Small intestine (tissue), 7 donors: Measurements from ENCODE around the gene TNFSF12. TPM values are rescaled to one million over a fixed set of nuclear protein-coding genes. Genes with fewer than 3 reads are reported as not detected.

Source experiments
- DNase-seq, 2 donors: peaks; one replicate each; pipeline versions ENCODE4 v3.0.0 to v3.0.0-alpha.2; 2013
- FAIRE-seq: peaks from 2 replicates; lab custom pipeline; 2012; peaks lifted over from hg19 to GRCh38; lab: Jason Lieb, UNC
- H3K27ac ChIP-seq, 3 donors: one replicate each; pipeline ENCODE4 v1.5.1; 2013; ENCODE audit warnings: low read length in 2 of 3, mild to moderate bottlenecking in 2 of 3, control low read depth in 1 of 3, inconsistent platforms in 1 of 3, low read depth in 1 of 3, moderate library complexity in 1 of 3
- H3K27me3 ChIP-seq, 3 donors: one replicate each; pipeline ENCODE4 v1.6.1; 2013; ENCODE audit warnings: low read length in 3 of 3, inconsistent platforms in 1 of 3; ENCODE audit not compliant: control insufficient read depth in 3 of 3, insufficient read depth in 3 of 3
- H3K36me3 ChIP-seq, 3 donors: one replicate each; pipeline ENCODE4 v1.6.1; 2013; ENCODE audit warnings: low read length in 3 of 3, inconsistent platforms in 1 of 3, low read depth in 1 of 3, mild to moderate bottlenecking in 1 of 3, moderate library complexity in 1 of 3; ENCODE audit not compliant: control insufficient read depth in 3 of 3, insufficient read depth in 2 of 3
- H3K4me1 ChIP-seq, 3 donors: one replicate each; pipeline ENCODE4 v1.6.1; 2013; ENCODE audit warnings: low read length in 2 of 3, inconsistent platforms in 1 of 3, low read depth in 1 of 3, mild to moderate bottlenecking in 1 of 3, moderate library complexity in 1 of 3; ENCODE audit not compliant: control insufficient read depth in 3 of 3, insufficient read depth in 2 of 3
- H3K4me3 ChIP-seq, 3 donors: one replicate each; pipeline ENCODE4 v1.5.1; 2013; ENCODE audit warnings: low read length in 3 of 3, control low read depth in 1 of 3, inconsistent platforms in 1 of 3, low read depth in 1 of 3, mild to moderate bottlenecking in 1 of 3, moderate library complexity in 1 of 3
- H3K9me3 ChIP-seq, 2 donors: one replicate each; pipeline ENCODE4 v1.6.1; 2013; ENCODE audit warnings: low read depth in 1 of 2, low read length in 1 of 2; ENCODE audit not compliant: control insufficient read depth in 2 of 2, insufficient read depth in 1 of 2
- WGBS, 3 donors: extraction: QIAGEN DNeasy Blood & Tissue Kit; methylation state at CpG; one replicate each; pipeline ENCODE4 v1.1.7; 2013; 5-methylcytosine and 5-hydroxymethylcytosine counted together
- polyA plus RNA-seq, 4 donors: library from polyadenylated mRNA; stranded (reverse) in 3 of 4; unstranded in 1 of 4; fragments of 200-250 nt in 3 of 4; fragments of 120-200 nt in 1 of 4; gene quantifications; one replicate each; pipeline versions ENCODE4 v1.2.1 to v1.2.3, GENCODE V29; 2013
- donor health status: healthy with polysubstance abuse.
- donor health status: control.
- donor health status: control.
- donor health status: Bipolar disorder and iron deficiency.
- donor health status: healthy.

Gene TNFSF12
- polyA plus RNA-seq, 4 donors = 8.1 to 31.1 (median 22.1) TPM

- no peak overlapping the region for H3K27ac ChIP-seq
- no peak overlapping the region for H3K4me3 ChIP-seq
- no peaks in the 10 kb centered on the region for H3K4me1 ChIP-seq
- WGBS, 3 donors = 89 to 91% (median 90%) methylated on average over 9 of the region's 9 CpGs
- no peak for FAIRE-seq
- DNase-seq = no peak
- peaks cover 28 to 88% (median 29%) of the 10 kb centered on the region in 3 donors for H3K36me3 ChIP-seq
- no peaks in the 10 kb centered on the region for H3K9me3 ChIP-seq
- H3K27me3 ChIP-seq = no peaks in the 10 kb centered on the region
These were observed 40.0 kb upstream of the TNFSF12 start for GRCh38 chr17:7508846-7509245.

GRCh38 chr17:7509937-7510336 lies 38.9 kb upstream of the TNFSF12 start:
- Histone ChIP-seq H3K27ac (no peak overlapping the region), H3K4me1 (peaks cover 0 to 4% (median 0%) of the 10 kb centered on the region in 3 donors), H3K4me3 (no peak overlapping the region), H3K27me3 (no peaks in the 10 kb centered on the region), H3K9me3 (no peaks in the 10 kb centered on the region), H3K36me3 (peaks cover 24 to 88% (median 31%) of the 10 kb centered on the region in 3 donors)
- DNase-seq = peak in 1 of 2 donors; percentile 72
- whole genome bisulfite sequencing, 3 donors = 75 to 81% (median 80%) methylated on average over 5 of the region's 5 CpGs
- no peak for FAIRE-seq

GRCh38 chr17:7511108-7511507 lies 37.8 kb upstream of the TNFSF12 start:
- Histone ChIP-seq H3K27me3 (no peaks in the 10 kb centered on the region), H3K9me3 (no peaks in the 10 kb centered on the region), H3K36me3 (peaks cover 24 to 86% (median 31%) of the 10 kb centered on the region in 3 donors), H3K4me3 (no peak overlapping the region), H3K4me1 (peaks cover 0 to 13% (median 3%) of the 10 kb centered on the region in 3 donors), H3K27ac (no peak overlapping the region)
- 74 to 85% (median 78%) methylated on average over 10 of the region's 10 CpGs for WGBS, 3 donors
- no peak for FAIRE-seq
- no peak for DNase-seq

GRCh38 chr17:7512105-7512504 lies 36.8 kb upstream of the TNFSF12 start:
- Histone ChIP-seq H3K36me3 (peaks cover 20 to 80% (median 31%) of the 10 kb centered on the region in 3 donors), H3K4me3 (no peak overlapping the region), H3K4me1 (peaks cover 0 to 17% (median 3%) of the 10 kb centered on the region in 3 donors), H3K9me3 (no peaks in the 10 kb centered on the region), H3K27me3 (no peaks in the 10 kb centered on the region), H3K27ac (no peak overlapping the region)
- DNase-seq = no peak
- FAIRE-seq = no peak
- 90 to 93% (median 91%) methylated on average over 15 of the region's 15 CpGs for WGBS, 3 donors

- H3K27me3 ChIP-seq = no peaks in the 10 kb centered on the region
- no peaks in the 10 kb centered on the region for H3K9me3 ChIP-seq
- H3K27ac ChIP-seq = no peak overlapping the region
- WGBS, 3 donors = 90 to 92% (median 92%) methylated on average over 19 to 20 of the region's 20 CpGs
- no peak for FAIRE-seq
- no peak for DNase-seq
- H3K36me3 ChIP-seq = peaks cover 20 to 71% (median 31%) of the 10 kb centered on the region in 3 donors
- no peak overlapping the region for H3K4me3 ChIP-seq
- peaks cover 0 to 17% (median 3%) of the 10 kb centered on the region in 3 donors for H3K4me1 ChIP-seq
These were observed 35.9 kb upstream of the TNFSF12 start for GRCh38 chr17:7512824-7513540.

GRCh38 chr17:7513850-7514419 lies 34.9 kb upstream of the TNFSF12 start:
- peaks cover 0 to 17% (median 3%) of the 10 kb centered on the region in 3 donors for H3K4me1 ChIP-seq
- DNase-seq (no peak), FAIRE-seq (no peak)
- 75 to 83% (median 78%) methylated on average over 17 of the region's 17 CpGs for WGBS, 3 donors
- no peak overlapping the region for H3K4me3 ChIP-seq
- no peak overlapping the region for H3K27ac ChIP-seq
- no peaks in the 10 kb centered on the region for H3K9me3 ChIP-seq
- H3K27me3 ChIP-seq = no peaks in the 10 kb centered on the region
- peaks cover 15 to 61% (median 28%) of the 10 kb centered on the region in 3 donors for H3K36me3 ChIP-seq

- peak overlapping the region; percentile 87 to 94 (median 89) for H3K27ac ChIP-seq
- H3K36me3 ChIP-seq = peaks cover 9 to 40% (median 14%) of the 10 kb centered on the region in 3 donors
- no peaks in the 10 kb centered on the region for H3K9me3 ChIP-seq
- no peak for FAIRE-seq
- DNase-seq = peak; percentile 89 to 96
- 27 to 72% (median 47%) methylated on average over 13 of the region's 13 CpGs for WGBS, 3 donors
- H3K27me3 ChIP-seq = no peaks in the 10 kb centered on the region
- no peak overlapping the region for H3K4me3 ChIP-seq
- peaks cover 0 to 17% (median 3%) of the 10 kb centered on the region in 3 donors for H3K4me1 ChIP-seq
These were observed 32.8 kb upstream of the TNFSF12 start for GRCh38 chr17:7515911-7516610.

GRCh38 chr17:7523033-7523432 lies 25.8 kb upstream of the TNFSF12 start:
- H3K27ac ChIP-seq = no peak overlapping the region
- 40 to 47% (median 42%) methylated on average over 10 of the region's 10 CpGs for WGBS, 3 donors
- peaks cover 0 to 9% of the 10 kb centered on the region in 2 donors for H3K9me3 ChIP-seq
- no peak for FAIRE-seq
- peak in 1 of 2 donors; percentile 27 for DNase-seq
- H3K27me3 ChIP-seq = no peaks in the 10 kb centered on the region
- H3K4me1 ChIP-seq = no peaks in the 10 kb centered on the region
- no peak overlapping the region for H3K4me3 ChIP-seq
- H3K36me3 ChIP-seq = no peaks in the 10 kb centered on the region
